Prostate gland (tissue), 2 donors: ENCODE measurements around the gene SETD2. TPM values are rescaled to one million over a fixed set of nuclear protein-coding genes. Genes with fewer than 3 reads are reported as not detected.

Source experiments
- DNase-seq: peaks from one replicate; pipeline ENCODE4 v3.0.0-alpha.2; 2019; ENCODE audit warnings: low spot score
- H3K27ac ChIP-seq, 2 donors: fragments of 200-600 bp; sonication (generic); 2 replicates each; pipeline ENCODE4 v1.5.1; 2017 to 2019
- H3K27me3 ChIP-seq: fragments of 200-600 bp; sonication (generic); replicated peaks from 2 replicates; pipeline ENCODE4 v1.5.1; 2019; ENCODE audit not compliant: insufficient read depth
- H3K36me3 ChIP-seq, 2 donors: fragments of 200-600 bp; sonication (generic); 1 replicate in 1 of 2; 2 replicates in 1 of 2; pipeline versions ENCODE4 v1.5.1 to v1.8.1; 2017 to 2019
- H3K4me1 ChIP-seq: fragments of 200-600 bp; sonication (generic); replicated peaks from 2 replicates; pipeline ENCODE4 v1.5.1; 2019
- H3K4me3 ChIP-seq, 2 donors: fragments of 200-600 bp; sonication (generic); 2 replicates each; pipeline ENCODE4 v1.5.1; 2017 to 2019
- H3K9me3 ChIP-seq: fragments of 200-600 bp; sonication (generic); 2 replicates; pipeline ENCODE4 v1.5.1; 2017
- POLR2A ChIP-seq: fragments of 450-650 bp; IDR thresholded peaks from one replicate; pipeline ENCODE4 v1.6.1; 2016; ENCODE audit warnings: antibody characterized with exemption, mild to moderate bottlenecking
- POLR2AphosphoS5 ChIP-seq: sonication (generic); formaldehyde crosslinking; IDR thresholded peaks from one replicate; pipeline ENCODE4 v1.6.1; 2017; ENCODE audit warnings: antibody characterized with exemption
- WGBS: methylation state at CpG from one replicate; pipeline ENCODE4 v1.1.5; 2018; 5-methylcytosine and 5-hydroxymethylcytosine counted together
- intact Hi-C: fragments of 100-400 bp; cut with DNase I; formaldehyde crosslinking; loops from one replicate; pipeline ENCODE4 v1.14.2; 2022
- total RNA-seq, 2 donors: library from RNA; depleted of rRNA; stranded (reverse); fragments of >200 nt; gene quantifications; one replicate each; pipeline ENCODE4 v1.1.0, GENCODE V29; 2016
- TF ChIP-seq, protein P1 (sequence below), 4 experiments: fragments of 200-600 bp in 2 of 4; fragments of 450-650 bp in 2 of 4; sonication (generic) in 2 of 4; IDR thresholded peaks; 1 replicate in 3 of 4; 2 replicates in 1 of 4; pipeline ENCODE4 v1.5.1; 2016 to 2019; ENCODE audit warnings: antibody characterized with exemption in 4 of 4, mild to moderate bottlenecking in 2 of 4, moderate library complexity in 2 of 4

SETD2 gene
- total RNA-seq, 2 donors from 2014 or later: 49.8 to 56.2 TPM

GRCh38 chr3:47005212-47006144 lies 158.4 kb downstream of the SETD2 start:
- peak; percentile 54 for DNase-seq
- H3K4me3 ChIP-seq: no peak overlapping the region
- H3K27ac ChIP-seq: no peak overlapping the region
- H3K9me3 ChIP-seq: no peaks in the 10 kb centered on the region
- no peaks in the 10 kb centered on the region for H3K27me3 ChIP-seq
- intact Hi-C loops: loop anchor here (5.0 to 10.0 kb wide), 2 partner anchors 138 to 319 kb away; no protein-coding TSS in a partner anchor
- peaks cover 0 to 6% of the 10 kb centered on the region in 2 donors for H3K36me3 ChIP-seq
- WGBS: 68% methylated on average over 32 of the region's 32 CpGs
- TF ChIP-seq, protein P1, sequence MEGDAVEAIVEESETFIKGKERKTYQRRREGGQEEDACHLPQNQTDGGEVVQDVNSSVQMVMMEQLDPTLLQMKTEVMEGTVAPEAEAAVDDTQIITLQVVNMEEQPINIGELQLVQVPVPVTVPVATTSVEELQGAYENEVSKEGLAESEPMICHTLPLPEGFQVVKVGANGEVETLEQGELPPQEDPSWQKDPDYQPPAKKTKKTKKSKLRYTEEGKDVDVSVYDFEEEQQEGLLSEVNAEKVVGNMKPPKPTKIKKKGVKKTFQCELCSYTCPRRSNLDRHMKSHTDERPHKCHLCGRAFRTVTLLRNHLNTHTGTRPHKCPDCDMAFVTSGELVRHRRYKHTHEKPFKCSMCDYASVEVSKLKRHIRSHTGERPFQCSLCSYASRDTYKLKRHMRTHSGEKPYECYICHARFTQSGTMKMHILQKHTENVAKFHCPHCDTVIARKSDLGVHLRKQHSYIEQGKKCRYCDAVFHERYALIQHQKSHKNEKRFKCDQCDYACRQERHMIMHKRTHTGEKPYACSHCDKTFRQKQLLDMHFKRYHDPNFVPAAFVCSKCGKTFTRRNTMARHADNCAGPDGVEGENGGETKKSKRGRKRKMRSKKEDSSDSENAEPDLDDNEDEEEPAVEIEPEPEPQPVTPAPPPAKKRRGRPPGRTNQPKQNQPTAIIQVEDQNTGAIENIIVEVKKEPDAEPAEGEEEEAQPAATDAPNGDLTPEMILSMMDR (IDR thresholded peaks at IDR 0.05): no peak
- TF ChIP-seq POLR2AphosphoS5: peak; percentile 68
- TF ChIP-seq POLR2A: no peak
- no peaks in the 10 kb centered on the region for H3K4me1 ChIP-seq

DNA sequence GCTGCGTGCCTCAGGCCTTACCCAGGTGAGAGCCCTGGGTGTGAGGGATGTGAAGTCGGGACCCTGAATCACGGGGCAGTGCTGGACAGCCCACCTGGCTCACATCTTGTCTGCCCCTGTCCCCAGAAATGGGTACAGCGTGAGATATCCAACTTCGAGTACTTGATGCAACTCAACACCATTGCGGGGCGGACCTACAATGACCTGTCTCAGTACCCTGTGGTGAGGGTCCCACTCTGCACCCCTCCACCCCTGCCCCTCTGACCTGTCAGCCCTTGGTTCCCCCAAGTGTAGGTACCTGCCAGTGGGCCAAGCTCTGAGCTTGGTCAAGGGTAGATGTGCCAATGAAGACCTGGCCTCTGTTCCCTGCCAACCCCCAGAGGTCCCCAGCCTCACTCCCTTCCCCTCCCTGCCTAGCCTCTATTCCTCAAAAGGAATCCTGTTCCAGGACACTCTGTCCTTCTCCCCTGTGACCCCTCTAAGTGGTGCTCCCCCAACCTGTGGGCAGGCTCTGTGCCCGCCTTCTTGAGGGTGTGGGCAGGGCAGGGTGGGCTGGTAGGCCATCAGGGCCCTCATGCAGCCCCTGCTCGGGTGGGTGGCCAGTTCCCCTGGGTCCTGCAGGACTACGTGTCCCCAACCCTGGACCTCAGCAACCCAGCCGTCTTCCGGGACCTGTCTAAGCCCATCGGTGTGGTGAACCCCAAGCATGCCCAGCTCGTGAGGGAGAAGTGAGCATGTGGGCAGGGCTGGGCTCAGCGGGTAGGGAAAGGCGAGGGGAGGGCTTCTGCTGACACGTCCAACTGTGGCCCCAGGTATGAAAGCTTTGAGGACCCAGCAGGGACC lies 159.3 kb downstream of the SETD2 start:
- Histone ChIP-seq H3K4me1 (no peaks in the 10 kb centered on the region), H3K27me3 (no peaks in the 10 kb centered on the region), H3K9me3 (no peaks in the 10 kb centered on the region), H3K36me3 (peaks cover 0 to 6% of the 10 kb centered on the region in 2 donors), H3K27ac (no peak overlapping the region), H3K4me3 (no peak overlapping the region)
- no peak for DNase-seq
- TF ChIP-seq POLR2A (no peak), POLR2AphosphoS5 (no peak)
- TF ChIP-seq, protein P1 (IDR thresholded peaks at IDR 0.05): no peak
- 92% methylated on average over 17 of the region's 17 CpGs for WGBS
- intact Hi-C loops: loop anchor here (5.0 to 10.0 kb wide), 2 partner anchors 137 to 320 kb away; no protein-coding TSS in a partner anchor

DNA sequence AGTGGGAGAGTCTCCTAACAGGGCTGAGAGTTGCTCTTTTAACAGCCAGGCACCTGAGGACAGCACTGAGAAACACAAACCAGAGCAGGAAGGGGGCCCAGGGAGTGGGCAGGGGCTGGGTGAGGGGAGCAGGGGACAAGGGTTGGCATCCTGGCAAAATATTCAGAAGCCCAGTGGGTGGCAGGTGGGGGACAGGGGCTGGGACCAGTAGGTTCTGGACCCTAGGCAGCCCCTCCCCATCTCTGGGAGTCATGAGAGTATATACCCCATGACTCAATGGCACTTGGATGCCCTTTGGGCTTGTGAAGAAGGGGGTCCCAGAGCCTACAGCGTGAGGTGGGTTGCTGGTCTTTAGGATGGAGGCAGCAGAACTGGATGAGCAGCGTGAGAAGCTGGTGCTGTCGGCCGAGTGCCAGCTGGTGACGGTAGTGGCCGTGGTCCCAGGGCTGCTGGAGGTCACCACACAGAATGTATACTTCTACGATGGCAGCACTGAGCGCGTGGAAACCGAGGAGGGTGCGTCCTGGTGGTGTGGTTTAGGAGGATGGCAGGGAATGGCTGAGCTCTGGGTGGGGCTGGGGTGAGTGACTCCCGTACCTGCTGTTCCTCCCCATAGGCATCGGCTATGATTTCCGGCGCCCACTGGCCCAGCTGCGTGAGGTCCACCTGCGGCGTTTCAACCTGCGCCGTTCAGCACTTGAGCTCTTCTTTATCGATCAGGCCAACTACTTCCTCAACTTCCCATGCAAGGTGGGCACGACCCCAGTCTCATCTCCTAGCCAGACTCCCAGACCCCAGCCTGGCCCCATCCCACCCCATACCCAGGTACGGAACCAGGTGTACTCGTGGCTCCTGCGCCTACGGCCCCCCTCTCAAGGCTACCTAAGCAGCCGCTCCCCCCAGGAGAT lies 160.2 kb downstream of the SETD2 start:
- TF ChIP-seq, protein P1 (IDR thresholded peaks at IDR 0.05): no peak
- TF ChIP-seq POLR2AphosphoS5 (no peak), POLR2A (no peak)
- intact Hi-C loops: loop anchor here (10.0 kb wide), 1 partner anchor 321 kb away; no protein-coding TSS in a partner anchor
- H3K36me3 ChIP-seq: peaks cover 0 to 6% of the 10 kb centered on the region in 2 donors
- no peaks in the 10 kb centered on the region for H3K9me3 ChIP-seq
- no peaks in the 10 kb centered on the region for H3K27me3 ChIP-seq
- H3K4me1 ChIP-seq: no peaks in the 10 kb centered on the region
- H3K4me3 ChIP-seq: no peak overlapping the region
- 94% methylated on average over 27 of the region's 27 CpGs for WGBS
- DNase-seq: no peak
- no peak overlapping the region for H3K27ac ChIP-seq

DNA sequence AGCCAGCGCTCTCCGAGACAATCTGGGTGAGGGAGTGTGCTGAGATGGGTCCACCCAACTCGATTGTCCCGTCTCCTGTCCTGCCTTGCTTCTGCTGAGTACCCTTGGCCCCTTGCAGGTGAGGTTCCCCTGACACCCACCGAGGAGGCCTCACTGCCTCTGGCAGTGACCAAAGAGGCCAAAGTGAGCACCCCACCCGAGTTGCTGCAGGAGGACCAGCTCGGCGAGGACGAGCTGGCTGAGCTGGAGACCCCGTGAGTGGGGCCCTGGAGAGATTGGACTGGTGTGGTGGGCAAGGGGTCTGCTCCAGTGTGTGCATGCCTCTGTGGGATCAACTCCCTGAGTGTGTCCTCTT lies 160.9 kb downstream of the SETD2 start:
- DNase-seq: no peak
- 81% methylated on average over 7 of the region's 10 CpGs for WGBS
- H3K27me3 ChIP-seq: no peaks in the 10 kb centered on the region
- TF ChIP-seq, protein P1 (IDR thresholded peaks at IDR 0.05): no peak
- no peak overlapping the region for H3K27ac ChIP-seq
- intact Hi-C loops: loop anchor here (10.0 kb wide), 1 partner anchor 322 kb away; no protein-coding TSS in a partner anchor
- no peaks in the 10 kb centered on the region for H3K9me3 ChIP-seq
- H3K4me1 ChIP-seq: no peaks in the 10 kb centered on the region
- peaks cover 0 to 6% of the 10 kb centered on the region in 2 donors for H3K36me3 ChIP-seq
- H3K4me3 ChIP-seq: no peak overlapping the region
